ENCODE measurements around the gene FBXL7. TPM values are rescaled to one million over a fixed set of nuclear protein-coding genes. Genes with fewer than 3 reads are reported as not detected.

The FBXL7 gene
- total RNA-seq, result not detected
- not detected for polyA plus RNA-seq
- not detected for total RNA-seq

GRCh38 chr5:15499528-15500324, at the start of gene FBXL7:
FBXL7 (plus strand) TSS chr5:15500180.
- H3K4me1 Mint-ChIP-seq, result no peaks in the 10 kb centered on the region
- POLR2A ChIA-PET, result no interaction called here
- H3K36me3 ChIP-seq (ENCODE audit: control insufficient read depth in 2 of 3, insufficient read depth in 3 of 3, low read length in 3 of 3), result no peaks in the 10 kb centered on the region
- H3K27ac ChIP-seq (ENCODE audit: low read depth, low read length), result no peak within 1 kb of the TSS
- no peak within 1 kb of the TSS for H3K4me3 Mint-ChIP-seq
- DNase-seq (no peak), ATAC-seq (no peak)
- no peaks in the 10 kb centered on the region for H3K9me3 ChIP-seq (ENCODE audit: control insufficient read depth in 2 of 3, low read length in 3 of 3)
- H3K9me3 Mint-ChIP-seq, result peaks cover 0 to 18% (median 2%) of the 10 kb centered on the region in 11 donors
- H3K27me3 ChIP-seq (ENCODE audit: control insufficient read depth in 2 of 2, insufficient read depth in 2 of 2, low read length in 2 of 2), result peaks cover 0 to 3% of the 10 kb centered on the region in 2 donors
- peaks cover 36 to 57% (median 54%) of the 10 kb centered on the region in 5 donors for H3K27me3 Mint-ChIP-seq
- CTCF ChIA-PET, result no interaction called here
- H3K4me1 ChIP-seq (ENCODE audit: control insufficient read depth in 2 of 2, insufficient read depth in 2 of 2, low read length in 2 of 2), result no peaks in the 10 kb centered on the region
- H3K36me3 Mint-ChIP-seq, result peaks cover 0 to 5% (median 4%) of the 10 kb centered on the region in 5 donors
- no peak within 1 kb of the TSS for H3K4me3 ChIP-seq (ENCODE audit: low read length)
- intact Hi-C loops (cut with micrococcal nuclease), result no loop called here
- no peak within 1 kb of the TSS for H3K27ac Mint-ChIP-seq

- H3K36me3 Mint-ChIP-seq, result no peaks in the 10 kb centered on the region
- H3K4me3 ChIP-seq (ENCODE audit: low read length), result no peak overlapping the region
- ATAC-seq (no peak), DNase-seq (no peak)
- no peak overlapping the region for H3K27ac Mint-ChIP-seq
- intact Hi-C loops (cut with micrococcal nuclease), result no loop called here
- POLR2A ChIA-PET, result no interaction called here
- CTCF ChIA-PET, result no interaction called here
- H3K27me3 Mint-ChIP-seq, result no peaks in the 10 kb centered on the region
- H3K9me3 Mint-ChIP-seq, result peaks cover 2 to 14% (median 8%) of the 10 kb centered on the region in 11 donors
- H3K27me3 ChIP-seq (ENCODE audit: control insufficient read depth in 2 of 2, insufficient read depth in 2 of 2, low read length in 2 of 2), result no peaks in the 10 kb centered on the region
- H3K4me1 Mint-ChIP-seq, result no peaks in the 10 kb centered on the region
- no peak overlapping the region for H3K27ac ChIP-seq (ENCODE audit: low read depth, low read length)
- H3K9me3 ChIP-seq (ENCODE audit: control insufficient read depth in 2 of 3, low read length in 3 of 3), result peaks cover 0 to 4% (median 0%) of the 10 kb centered on the region in 3 experiments
- H3K4me3 Mint-ChIP-seq, result no peak overlapping the region
- no peaks in the 10 kb centered on the region for H3K4me1 ChIP-seq (ENCODE audit: control insufficient read depth in 2 of 2, insufficient read depth in 2 of 2, low read length in 2 of 2)
- H3K36me3 ChIP-seq (ENCODE audit: control insufficient read depth in 2 of 3, insufficient read depth in 3 of 3, low read length in 3 of 3), result no peaks in the 10 kb centered on the region
Measured at GRCh38 chr5:15450473-15450872, 49.5 kb upstream of the FBXL7 start.

GRCh38 chr5:15450949-15451348, 49.0 kb upstream of the FBXL7 start:
- intact Hi-C loops (cut with micrococcal nuclease), result no loop called here
- POLR2A ChIA-PET, result no interaction called here
- H3K4me1 Mint-ChIP-seq, result no peaks in the 10 kb centered on the region

GRCh38 chr5:15452030-15452429, 48.0 kb upstream of the FBXL7 start:
- ATAC-seq (no peak), DNase-seq (no peak)
- intact Hi-C loops (cut with micrococcal nuclease), result no loop called here
- Mint-ChIP-seq H3K27ac (no peak overlapping the region), H3K9me3 (peaks cover 3 to 17% (median 14%) of the 10 kb centered on the region in 11 donors), H3K36me3 (no peaks in the 10 kb centered on the region), H3K4me3 (no peak overlapping the region), H3K27me3 (no peaks in the 10 kb centered on the region), H3K4me1 (no peaks in the 10 kb centered on the region)
- H3K27ac ChIP-seq (ENCODE audit: low read depth, low read length), result no peak overlapping the region
- no peaks in the 10 kb centered on the region for H3K27me3 ChIP-seq (ENCODE audit: control insufficient read depth in 2 of 2, insufficient read depth in 2 of 2, low read length in 2 of 2)
- no peak overlapping the region for H3K4me3 ChIP-seq (ENCODE audit: low read length)
- ChIA-PET POLR2A (no interaction called here), CTCF (no interaction called here)
- no peaks in the 10 kb centered on the region for H3K4me1 ChIP-seq (ENCODE audit: control insufficient read depth in 2 of 2, insufficient read depth in 2 of 2, low read length in 2 of 2)
- peaks cover 0 to 4% (median 0%) of the 10 kb centered on the region in 3 experiments for H3K9me3 ChIP-seq (ENCODE audit: control insufficient read depth in 2 of 3, low read length in 3 of 3)
- H3K36me3 ChIP-seq (ENCODE audit: control insufficient read depth in 2 of 3, insufficient read depth in 3 of 3, low read length in 3 of 3), result no peaks in the 10 kb centered on the region

More at GRCh38 chr5:15450949-15451348, 49.0 kb upstream of the FBXL7 start:
- no peak overlapping the region for H3K27ac Mint-ChIP-seq
- peaks cover 3 to 14% (median 10%) of the 10 kb centered on the region in 11 donors for H3K9me3 Mint-ChIP-seq
- no peaks in the 10 kb centered on the region for H3K36me3 Mint-ChIP-seq
- Histone ChIP-seq H3K4me3 (ENCODE audit: low read length) (no peak overlapping the region), H3K36me3 (ENCODE audit: control insufficient read depth in 2 of 3, insufficient read depth in 3 of 3, low read length in 3 of 3) (no peaks in the 10 kb centered on the region), H3K27me3 (ENCODE audit: control insufficient read depth in 2 of 2, insufficient read depth in 2 of 2, low read length in 2 of 2) (no peaks in the 10 kb centered on the region), H3K27ac (ENCODE audit: low read depth, low read length) (no peak overlapping the region), H3K9me3 (ENCODE audit: control insufficient read depth in 2 of 3, low read length in 3 of 3) (peaks cover 0 to 4% (median 0%) of the 10 kb centered on the region in 3 experiments), H3K4me1 (ENCODE audit: control insufficient read depth in 2 of 2, insufficient read depth in 2 of 2, low read length in 2 of 2) (no peaks in the 10 kb centered on the region)
- H3K4me3 Mint-ChIP-seq, result no peak overlapping the region
- CTCF ChIA-PET, result no interaction called here
- DNase-seq, result no peak
- ATAC-seq, result no peak
- no peaks in the 10 kb centered on the region for H3K27me3 Mint-ChIP-seq

- Histone ChIP-seq H3K4me3 (ENCODE audit: low read length) (no peak overlapping the region), H3K27me3 (ENCODE audit: control insufficient read depth in 2 of 2, insufficient read depth in 2 of 2, low read length in 2 of 2) (no peaks in the 10 kb centered on the region), H3K36me3 (ENCODE audit: control insufficient read depth in 2 of 3, insufficient read depth in 3 of 3, low read length in 3 of 3) (no peaks in the 10 kb centered on the region), H3K4me1 (ENCODE audit: control insufficient read depth in 2 of 2, insufficient read depth in 2 of 2, low read length in 2 of 2) (no peaks in the 10 kb centered on the region), H3K9me3 (ENCODE audit: control insufficient read depth in 2 of 3, low read length in 3 of 3) (peaks cover 0 to 4% (median 0%) of the 10 kb centered on the region in 3 experiments), H3K27ac (ENCODE audit: low read depth, low read length) (no peak overlapping the region)
- ATAC-seq (no peak), DNase-seq (no peak)
- ChIA-PET CTCF (no interaction called here), POLR2A (no interaction called here)
- intact Hi-C loops (cut with micrococcal nuclease), result no loop called here
- peaks cover 3 to 20% (median 14%) of the 10 kb centered on the region in 11 donors for H3K9me3 Mint-ChIP-seq
- no peaks in the 10 kb centered on the region for H3K36me3 Mint-ChIP-seq
- H3K4me3 Mint-ChIP-seq, result no peak overlapping the region
- no peak overlapping the region for H3K27ac Mint-ChIP-seq
- H3K27me3 Mint-ChIP-seq, result no peaks in the 10 kb centered on the region
- H3K4me1 Mint-ChIP-seq, result no peaks in the 10 kb centered on the region
Measured at GRCh38 chr5:15452781-15453180, 47.2 kb upstream of the FBXL7 start.

GRCh38 chr5:15459200-15459599, 40.8 kb upstream of the FBXL7 start:
- no peak overlapping the region for H3K27ac Mint-ChIP-seq
- DNase-seq (no peak), ATAC-seq (no peak)
- H3K36me3 Mint-ChIP-seq, result no peaks in the 10 kb centered on the region
- H3K9me3 ChIP-seq (ENCODE audit: control insufficient read depth in 2 of 3, low read length in 3 of 3), result peaks cover 0 to 3% (median 0%) of the 10 kb centered on the region in 3 experiments
- H3K4me3 ChIP-seq (ENCODE audit: low read length), result no peak overlapping the region
- H3K4me1 Mint-ChIP-seq, result no peaks in the 10 kb centered on the region
- H3K4me1 ChIP-seq (ENCODE audit: control insufficient read depth in 2 of 2, insufficient read depth in 2 of 2, low read length in 2 of 2), result no peaks in the 10 kb centered on the region
- no peaks in the 10 kb centered on the region for H3K27me3 Mint-ChIP-seq
- ChIA-PET CTCF (no interaction called here), POLR2A (no interaction called here)
- H3K4me3 Mint-ChIP-seq, result no peak overlapping the region
- H3K27ac ChIP-seq (ENCODE audit: low read depth, low read length), result no peak overlapping the region
- peaks cover 1 to 25% (median 14%) of the 10 kb centered on the region in 11 donors for H3K9me3 Mint-ChIP-seq
- no peaks in the 10 kb centered on the region for H3K27me3 ChIP-seq (ENCODE audit: control insufficient read depth in 2 of 2, insufficient read depth in 2 of 2, low read length in 2 of 2)
- H3K36me3 ChIP-seq (ENCODE audit: control insufficient read depth in 2 of 3, insufficient read depth in 3 of 3, low read length in 3 of 3), result no peaks in the 10 kb centered on the region
- intact Hi-C loops (cut with micrococcal nuclease), result no loop called here

Data from naive thymus-derived CD4-positive, alpha-beta T cell (primary cell).